K562 (cell line): ENCODE measurements around the gene FGD6. TPM values are rescaled to one million over a fixed set of nuclear protein-coding genes. Genes with fewer than 3 reads are reported as not detected.

Experiments used
- CBX1 ChIP-seq: sonication (generic); IDR thresholded peaks from 2 replicates; pipeline ENCODE4 v1.6.1; 2016; ENCODE audit warnings: antibody characterized with exemption, low read depth, mild to moderate bottlenecking
- CBX3 ChIP-seq, 2 experiments: IDR thresholded peaks; 1 replicate in 1 of 2; 2 replicates in 1 of 2; pipeline ENCODE4 v1.6.1; 2012; ENCODE audit warnings: inconsistent platforms in 2 of 2, low read length in 2 of 2, borderline replicate concordance in 1 of 2, control low read depth in 1 of 2
- CC2D1A ChIP-seq: fragments of 450-650 bp; IDR thresholded peaks from 2 replicates; pipeline ENCODE4 v1.6.1; 2017; ENCODE audit warnings: mild to moderate bottlenecking
- CTCF ChIP-seq, 3 experiments: IDR thresholded peaks in 2 of 3; conservative IDR thresholded peaks in 1 of 3; 2 replicates each; pipeline ENCODE4 v1.5.1; 2011 to 2012; ENCODE audit warnings: low read length in 3 of 3, mild to moderate bottlenecking in 3 of 3, control low read depth in 2 of 3, improper control_type of control experiment in 1 of 3, inconsistent platforms in 1 of 3, low read depth in 1 of 3, mixed read lengths in 1 of 3, moderate library complexity in 1 of 3; ENCODE audit not compliant: insufficient read depth in 2 of 3
- DEAF1 ChIP-seq: fragments of 450-650 bp; formaldehyde crosslinking; IDR thresholded peaks from 2 replicates; pipeline ENCODE4 v1.4.0; 2020; ENCODE audit warnings: mild to moderate bottlenecking, moderate library complexity
- MECOM ChIP-seq: fragments of 250-450 bp; sonication (Bioruptor Pico); IDR thresholded peaks from 2 replicates; pipeline ENCODE4 v1.8.0; 2022; ENCODE audit warnings: inconsistent platforms
- MNT ChIP-seq, 2 experiments: fragments of 450-650 bp; conservative IDR thresholded peaks; 2 replicates each; pipeline ENCODE4 v1.6.1; 2017; ENCODE audit warnings: mild to moderate bottlenecking in 2 of 2, moderate library complexity in 2 of 2
- SMC3 ChIP-seq: conservative IDR thresholded peaks from 2 replicates; pipeline ENCODE4 v1.6.1; 2011; ENCODE audit warnings: low read depth, low read length, improper control_type of control experiment; ENCODE audit not compliant: insufficient read depth
- TBP ChIP-seq: optimal IDR thresholded peaks from 2 replicates; pipeline ENCODE3; 2011; ENCODE audit warnings: low read depth, low read length, improper control_type of control experiment
- ZKSCAN8 ChIP-seq: fragments of 200-800 bp; sonication (Bioruptor generic); IDR thresholded peaks from 2 replicates; pipeline ENCODE4 v1.6.1; 2016; ENCODE audit warnings: missing genetic modification characterization, missing compliant biosample characterization
- ZNF263 ChIP-seq: sonication (generic); formaldehyde crosslinking; IDR thresholded peaks from 2 replicates; pipeline ENCODE4 v1.8.0; 2022; ENCODE audit warnings: mild to moderate bottlenecking, missing genetic modification reagents, borderline replicate concordance
- ZNF592 ChIP-seq: fragments of 450-650 bp; IDR thresholded peaks from 2 replicates; pipeline ENCODE4 v1.6.1; 2017; ENCODE audit warnings: antibody characterized with exemption, mild to moderate bottlenecking
- polyA plus RNA-seq, 8 experiments: library from polyadenylated mRNA; depleted of rRNA in 4 of 8; stranded (reverse) in 5 of 8; unstranded in 3 of 8; fragments of >200 nt; fragmentation: Nextera tagmentation in 2 of 8; fragmentation: Illumina TruSeq in 1 of 8; extraction: Ambion mirVana in 2 of 8; extraction: Trizol in 1 of 8; gene quantifications; 2 replicates each; pipeline versions ENCODE4 v1.2.1 to v1.2.3, GENCODE V29; 2011 to 2014; ENCODE audit warnings: inconsistent platforms in 1 of 8, missing spikeins in 1 of 8
- total RNA-seq, 7 experiments: library from RNA; depleted of rRNA in 6 of 7; stranded (reverse); fragments of >200 nt in 6 of 7; fragmentation: Illumina TruSeq in 2 of 7; extraction: Trizol in 2 of 7; gene quantifications; 2 replicates each; pipeline versions ENCODE4 v1.2.1 to v1.2.3, GENCODE V29; 2011 to 2021; ENCODE audit warnings: low replicate concordance in 1 of 7

Gene FGD6
- total and polyA plus RNA-seq, 9 of the 15 experiments (the other 6 are each of a cell fraction or from before 2014, with no cell fraction given): 1.5 to 11.1 (median 5.8) TPM

GRCh38 chr12:95073698-95074520, 143.4 kb downstream of the FGD6 start (continued):
- TF ChIP-seq ZNF592 (peak; percentile 60), MECOM (CRISPR knock-in tag) (no peak; the same call in 1 of the 2 replicates), TBP (peak; percentile 47), CBX1 (peak; percentile 9; the same call in 1 of the 2 replicates), SMC3 (0 out of 2 replicates have a peak, but pooled peaks have one; percentile 25), CTCF (IDR thresholded peaks at IDR 0.05 in 2 of 3, conservative IDR thresholded peaks at IDR 0.05 in 1 of 3; ENCODE audit: insufficient read depth in 2 of 3, low read depth in 1 of 3, low read length in 3 of 3) (peak; percentile 76 to 84 (median 79)), ZNF263 (CRISPR knock-in tag) (peak; percentile 17; the same call in 1 of the 2 replicates), DEAF1 (CRISPR knock-in tag) (peak; percentile 6; the same call in 1 of the 2 replicates), CBX3 (IDR thresholded peaks at IDR 0.05; ENCODE audit: borderline replicate concordance in 1 of 2, low read length in 2 of 2) (peak in 1 of 2 experiments; percentile 41; a peak in 1 of 3 replicates), ZKSCAN8 (no peak), CC2D1A (peak; percentile 89), MNT (conservative IDR thresholded peaks at IDR 0.05) (peak; percentile 64 to 74)
